HG02759 (cell line): ENCODE results near the gene GAS2L2.

Experiments used
- ATAC-seq: cut with Tn5 transposase; IDR thresholded peaks from one replicate; pipeline ENCODE4 v1.9.1; 2021; ENCODE audit warnings: mild to moderate bottlenecking, moderate library complexity; ENCODE audit not compliant: unreplicated experiment

Gene GAS2L2

GRCh38 chr17:35748341-35748841, 4.6 kb downstream of the GAS2L2 start:
- ATAC-seq = no peak

DNA sequence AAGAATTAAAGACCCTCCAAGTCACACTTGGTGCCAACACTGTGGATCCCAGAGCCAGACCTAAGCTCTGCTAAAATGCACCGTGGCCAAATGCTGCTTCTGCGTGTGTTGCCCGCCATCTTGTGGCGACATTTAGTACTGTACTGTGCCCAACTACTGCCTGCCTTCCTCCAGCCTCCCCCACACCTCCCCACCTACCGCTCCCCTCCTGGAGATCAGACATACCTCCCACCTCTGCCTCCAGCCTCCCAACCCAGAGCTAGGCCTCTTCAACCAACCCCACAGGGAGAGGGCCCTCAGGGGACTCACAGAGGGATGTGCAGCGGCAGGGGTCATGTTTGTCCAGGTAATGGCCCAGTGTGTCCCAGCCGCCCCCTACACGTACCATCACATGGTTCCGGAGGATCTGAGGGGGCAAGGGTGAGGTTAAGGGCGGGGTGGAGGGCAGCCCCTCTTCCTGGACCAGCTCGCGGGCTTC, 5.5 kb downstream of the GAS2L2 start:
- ATAC-seq = no peak

DNA sequence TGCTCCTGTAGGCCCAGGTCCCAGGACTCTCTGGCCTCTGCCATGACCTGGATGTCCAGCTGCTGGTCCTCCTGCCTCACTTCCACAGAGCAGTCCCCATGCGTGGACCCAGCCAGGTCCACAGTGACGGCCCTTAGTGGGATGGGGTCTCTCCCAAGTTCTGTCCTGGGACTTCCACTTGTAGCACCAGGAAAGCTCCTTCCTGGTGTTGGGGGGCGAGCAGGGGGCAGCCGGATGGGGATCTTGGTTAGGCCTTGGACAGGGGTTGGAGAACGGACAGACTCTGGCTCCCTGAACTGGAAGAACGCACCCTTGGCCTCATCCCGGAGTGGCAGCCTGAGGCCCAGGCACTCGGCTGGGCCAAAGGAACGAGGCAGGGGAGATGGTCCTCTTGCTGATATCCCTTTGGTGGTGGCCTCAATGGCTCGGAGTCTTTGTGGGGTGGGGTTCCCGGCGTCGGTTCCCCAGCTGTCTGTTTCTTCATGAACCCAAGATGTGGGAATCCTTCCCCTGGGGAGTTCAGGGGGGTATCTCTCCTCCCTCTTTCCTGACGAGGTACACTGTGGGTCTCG, 7.2 kb downstream of the GAS2L2 start:
- no peak for ATAC-seq

DNA sequence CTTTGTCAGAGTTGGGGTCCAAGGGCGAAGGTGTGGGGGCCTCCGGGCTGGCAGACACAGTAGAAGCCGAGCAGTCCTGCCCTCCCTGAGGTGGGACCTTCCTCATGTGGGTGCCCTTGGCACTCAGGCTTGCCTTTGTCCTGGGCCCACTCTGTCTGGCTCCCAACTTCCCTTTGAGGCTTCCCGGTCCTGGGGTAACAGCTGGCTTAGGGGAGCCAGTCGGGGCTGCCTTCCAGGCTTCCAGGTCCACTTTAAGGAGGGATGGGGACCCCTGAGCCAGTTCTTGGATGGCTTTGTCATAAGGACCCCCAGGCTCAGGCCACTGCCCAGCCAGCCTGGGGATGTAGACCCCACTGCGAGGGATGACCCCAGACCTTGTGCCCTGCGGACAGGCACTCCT, 7.8 kb downstream of the GAS2L2 start:
- ATAC-seq = no peak

DNA sequence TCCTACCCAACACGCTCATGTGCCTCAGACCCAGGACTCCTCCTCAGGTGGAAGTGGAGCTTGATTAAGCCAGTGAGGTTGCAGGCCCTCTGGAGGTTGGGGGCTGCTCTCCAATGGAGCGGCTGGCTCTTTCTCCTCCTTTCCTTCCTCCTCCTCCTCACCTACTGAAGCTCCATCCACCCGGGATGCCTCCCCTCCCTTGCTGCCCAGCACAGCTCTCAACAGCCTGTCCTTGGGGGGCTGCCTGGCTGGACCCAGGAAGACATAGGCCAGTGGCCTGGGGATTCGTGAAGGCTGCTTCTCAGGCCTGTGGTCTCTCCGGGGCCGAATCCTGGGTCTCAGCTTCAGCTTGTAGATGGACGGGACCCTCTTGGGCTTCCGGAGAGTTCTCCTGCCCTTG, 8.2 kb downstream of the GAS2L2 start:
- ATAC-seq = no peak

- no peak for ATAC-seq
Observed at GRCh38 chr17:35743626-35744328, 9.3 kb downstream of the GAS2L2 start.

DNA sequence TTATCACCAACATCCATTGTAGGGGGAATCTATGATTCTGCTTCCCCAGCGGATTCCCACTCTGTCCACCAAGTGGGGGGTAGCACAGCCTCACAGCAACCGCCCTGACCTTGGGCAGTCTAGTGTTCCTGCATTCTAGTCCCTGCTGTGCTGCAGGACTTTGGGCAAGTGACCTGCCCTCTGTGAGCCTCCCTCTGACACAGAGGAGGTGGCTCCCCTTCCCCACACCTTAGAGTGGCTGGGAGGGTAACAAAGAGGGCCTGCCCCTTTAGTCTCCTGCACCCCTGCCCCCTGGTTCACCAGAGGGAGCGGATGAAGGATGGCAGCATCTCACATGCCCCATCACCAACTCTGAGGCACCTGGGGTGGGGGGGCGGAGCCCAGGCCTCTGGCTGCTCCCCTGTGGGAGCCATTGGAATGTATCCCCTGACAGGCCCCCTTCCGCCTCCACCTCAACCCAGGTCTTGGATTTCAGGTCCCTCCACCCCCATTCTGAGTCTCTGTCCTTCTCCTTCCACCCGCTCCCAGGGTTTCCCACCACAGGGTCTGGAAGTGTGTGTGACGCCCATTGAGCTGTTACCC, 10.1 kb downstream of the GAS2L2 start:
- ATAC-seq = no peak

GRCh38 chr17:35742496-35742895, 10.5 kb downstream of the GAS2L2 start:
- ATAC-seq = no peak

GRCh38 chr17:35740997-35741931, 11.8 kb downstream of the GAS2L2 start:
- no peak for ATAC-seq

GRCh38 chr17:35740216-35740615, 12.8 kb downstream of the GAS2L2 start:
- no peak for ATAC-seq

DNA sequence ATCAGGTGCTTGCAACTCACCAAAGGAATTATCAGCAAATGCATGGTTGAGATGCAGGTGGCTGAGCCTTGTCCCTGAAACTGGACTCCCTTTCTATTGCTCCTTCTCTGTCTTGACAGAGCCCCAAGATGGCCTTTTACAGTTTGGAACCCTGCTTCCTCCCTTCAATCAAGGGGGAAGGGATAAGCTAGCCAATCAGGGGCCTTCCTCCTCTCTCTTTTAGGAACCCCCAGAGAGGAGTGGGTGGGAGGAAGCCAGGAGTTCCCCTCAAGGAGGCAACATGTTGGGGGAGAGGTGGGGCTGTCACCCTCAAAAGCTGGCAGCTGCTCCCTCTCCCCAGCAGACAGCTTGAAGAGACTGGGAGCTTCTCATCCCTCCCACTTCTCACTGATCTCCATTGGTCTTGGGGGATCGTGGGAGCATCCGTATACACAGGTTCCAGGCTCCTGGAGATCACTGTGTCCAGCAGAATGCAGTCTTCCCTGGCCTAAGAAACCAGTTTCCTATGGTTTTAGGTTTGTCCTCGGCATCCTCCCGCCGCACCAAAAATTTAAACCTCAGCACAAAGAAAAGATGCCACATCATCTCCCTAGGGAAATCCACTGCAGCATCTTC, 14.4 kb downstream of the GAS2L2 start:
- no peak for ATAC-seq

- no peak for ATAC-seq
Observed at GRCh38 chr17:35736236-35736635, 16.8 kb downstream of the GAS2L2 start.

DNA sequence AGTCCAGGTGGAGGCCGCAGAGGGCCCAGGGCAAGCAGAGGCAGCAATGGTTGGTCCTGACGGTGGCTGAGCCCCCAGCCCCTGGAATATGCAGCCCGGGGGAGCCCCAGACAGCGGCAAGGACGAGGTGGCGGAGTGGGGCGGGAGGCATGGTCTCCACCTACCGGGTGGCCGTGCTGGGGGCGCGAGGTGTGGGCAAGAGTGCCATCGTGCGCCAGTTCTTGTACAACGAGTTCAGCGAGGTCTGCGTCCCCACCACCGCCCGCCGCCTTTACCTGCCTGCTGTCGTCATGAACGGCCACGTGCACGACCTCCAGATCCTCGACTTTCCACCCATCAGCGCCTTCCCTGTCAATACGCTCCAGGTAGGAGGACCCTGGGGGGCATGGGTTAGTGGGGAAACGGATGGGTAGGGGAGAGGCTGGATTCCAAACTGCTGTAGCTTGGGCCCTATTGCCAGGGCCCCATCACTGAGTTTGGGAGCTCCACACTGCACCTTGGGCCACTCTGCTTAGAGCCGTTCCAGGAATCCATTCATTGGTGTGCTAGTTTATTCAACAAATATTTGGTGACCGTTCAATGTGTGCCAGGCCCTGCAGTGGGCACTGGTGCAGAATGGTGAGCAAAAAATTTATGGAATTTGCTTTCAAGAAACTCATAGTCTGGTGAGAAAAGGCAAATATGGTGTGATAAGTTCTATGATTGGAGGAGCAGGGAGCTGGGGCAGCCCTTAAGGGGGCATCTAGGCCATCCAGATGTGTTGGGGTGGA, 17.8 kb downstream of the GAS2L2 start:
- no peak for ATAC-seq

DNA sequence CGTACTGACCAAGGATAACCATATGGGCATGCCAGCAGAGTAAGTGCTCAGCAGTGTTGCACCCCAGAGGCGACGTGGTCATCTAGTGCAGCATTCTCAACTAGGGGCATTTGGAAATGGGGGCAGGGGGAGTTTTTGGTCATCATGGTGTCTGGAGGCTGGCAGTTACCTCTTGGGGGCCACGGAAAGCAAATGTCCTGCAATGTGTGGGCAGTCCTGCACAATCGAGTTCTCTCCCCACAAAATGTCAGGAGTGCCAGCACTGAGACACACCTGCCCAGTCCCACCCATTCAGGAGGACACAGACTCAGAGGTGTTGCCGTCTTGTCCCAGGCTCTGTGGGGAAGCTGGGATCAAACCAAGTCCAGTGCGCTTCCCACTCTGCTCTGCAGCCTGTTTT, 18.6 kb downstream of the GAS2L2 start:
- no peak for ATAC-seq

- no peak for ATAC-seq
Observed at GRCh38 chr17:35733366-35733765, 19.7 kb downstream of the GAS2L2 start.

DNA sequence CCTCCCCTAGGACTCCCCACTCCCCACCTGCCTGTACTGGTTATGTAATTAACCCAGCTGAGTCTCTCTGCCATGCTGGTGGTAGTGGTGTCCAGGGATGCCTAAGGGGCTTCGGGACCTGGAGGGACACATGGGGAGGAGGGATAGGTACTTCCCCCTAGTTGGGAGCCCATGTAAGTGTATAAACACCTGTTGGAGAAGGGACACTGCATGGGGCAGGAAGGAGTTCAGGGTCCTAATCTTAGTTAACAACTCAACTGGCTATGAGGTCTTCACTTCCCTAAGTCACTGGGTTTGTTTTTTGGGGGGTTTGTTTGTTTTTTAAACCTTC, 20.3 kb downstream of the GAS2L2 start:
- no peak for ATAC-seq

- no peak for ATAC-seq
Observed at GRCh38 chr17:35731917-35732805, 20.9 kb downstream of the GAS2L2 start.

DNA sequence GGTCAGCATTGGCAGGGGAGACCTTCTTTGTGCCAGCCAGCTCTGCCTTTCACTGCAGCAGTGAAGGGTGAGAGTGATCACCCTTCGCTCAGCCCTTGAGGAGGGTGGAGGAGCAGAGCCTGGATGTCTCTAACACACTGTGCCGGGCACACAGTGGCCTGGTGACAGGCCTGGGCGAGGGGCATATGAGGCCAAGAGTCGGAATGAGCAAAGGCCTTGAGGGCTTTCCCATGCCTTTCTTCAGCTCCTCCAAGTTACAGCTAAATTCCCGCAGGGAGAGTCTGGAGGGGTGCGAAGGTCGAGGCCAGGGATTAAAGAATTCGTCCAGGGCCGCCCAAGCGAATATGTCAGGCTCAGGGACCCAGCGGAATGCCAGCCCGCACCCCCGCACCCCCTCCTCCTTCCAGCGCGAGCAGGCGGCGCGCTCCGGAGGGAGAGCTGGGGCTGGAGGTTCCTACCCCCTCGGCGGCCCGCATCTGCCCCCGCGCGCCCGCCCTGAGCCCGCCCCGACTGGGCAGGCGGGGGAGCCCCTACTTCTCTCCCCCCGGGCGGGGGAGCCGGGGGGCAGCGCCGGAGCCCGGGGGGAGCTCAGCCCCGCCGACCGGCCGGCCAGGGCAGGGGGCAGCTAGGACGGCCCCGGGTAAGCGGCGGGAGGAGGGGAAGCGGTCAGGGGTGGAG, 21.7 kb downstream of the GAS2L2 start, which contains the start of gene RASL10B:
TSS of gene RASL10B (plus strand) at position 401 of the 678 bp plus-strand sequence. CDS start 3,546 bp downstream, outside the sequence.
- ATAC-seq = no peak
